HUDEP-2 (cell line): Measurements from ENCODE around the gene TTC23L.

ENCODE experiments used
- DNase-seq, 76 experiments: peaks; one replicate each; lab custom pipeline; 2025; ENCODE audit not compliant: unreplicated experiment in 76 of 76; lab: John Stamatoyannopoulos, UW

TTC23L gene

GRCh38 chr5:34867660-34868059 lies 28.7 kb downstream of the TTC23L start:
- DNase-seq, result no peak

GRCh38 chr5:34868791-34869190 lies 29.8 kb downstream of the TTC23L start:
- DNase-seq, result no peak

- DNase-seq, result no peak
Observed at GRCh38 chr5:34869256-34869655, 30.3 kb downstream of the TTC23L start.

DNA sequence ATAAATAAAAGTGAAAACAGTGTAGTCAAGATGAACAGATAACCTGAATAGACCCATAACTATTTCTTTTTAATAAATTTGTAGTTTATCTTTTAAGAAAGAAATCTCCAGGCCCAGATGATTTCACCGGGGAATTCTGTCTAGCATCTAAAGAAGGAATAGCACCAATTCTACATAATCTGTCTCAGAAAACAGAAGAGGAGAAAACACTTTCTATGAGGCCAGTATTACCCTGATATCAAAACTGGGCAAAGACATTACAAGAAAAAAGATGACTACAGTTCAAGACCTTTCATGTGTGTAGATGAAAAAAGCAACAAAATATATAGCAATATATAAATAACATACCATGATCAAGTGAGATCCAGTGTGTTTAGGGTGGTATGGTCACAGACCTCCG lies 31.4 kb downstream of the TTC23L start:
- DNase-seq, result no peak

GRCh38 chr5:34876275-34876674 lies 37.3 kb downstream of the TTC23L start:
- DNase-seq, result no peak

DNA sequence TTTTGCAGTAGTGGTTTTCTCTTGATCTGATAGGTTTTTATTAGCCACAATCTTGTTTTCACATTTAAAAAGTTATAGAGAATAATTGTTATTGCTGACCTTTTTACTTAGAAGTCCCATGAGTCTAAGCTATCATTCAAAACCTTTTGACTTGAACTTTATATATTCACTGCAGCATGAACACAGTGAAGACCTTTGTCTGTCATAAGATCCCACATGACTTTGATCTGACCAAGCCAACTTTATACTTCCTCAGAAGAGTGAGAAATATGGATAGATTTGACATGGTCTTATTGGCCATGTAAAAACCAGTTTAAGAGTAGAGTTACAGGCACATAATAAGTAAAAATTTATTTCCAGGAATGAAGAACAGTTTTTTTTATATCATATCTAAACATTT lies 42.3 kb downstream of the TTC23L start:
- no peak for DNase-seq

GRCh38 chr5:34886392-34887119 lies 47.6 kb downstream of the TTC23L start:
- no peak for DNase-seq

DNA sequence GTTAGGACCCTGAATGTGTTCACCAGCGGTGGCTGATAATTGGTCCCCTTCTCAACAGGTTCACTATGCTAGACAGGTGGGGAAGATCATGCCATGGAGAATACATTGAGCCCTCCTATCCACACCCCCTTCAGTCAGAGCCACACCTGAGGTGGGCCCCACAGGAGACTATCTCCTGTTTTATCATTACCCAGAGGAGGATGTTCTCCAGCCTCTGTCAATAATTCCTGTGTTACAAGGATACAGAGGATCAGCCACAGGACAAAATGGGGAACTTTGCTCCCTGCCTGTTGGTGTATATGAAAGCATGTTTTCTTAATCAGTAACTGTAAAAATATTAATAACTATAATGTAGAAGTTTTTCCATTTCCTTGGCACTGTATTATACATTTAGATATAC lies 50.4 kb downstream of the TTC23L start:
- no peak for DNase-seq

GRCh38 chr5:34891981-34892380 lies 53.0 kb downstream of the TTC23L start:
- no peak for DNase-seq

DNA sequence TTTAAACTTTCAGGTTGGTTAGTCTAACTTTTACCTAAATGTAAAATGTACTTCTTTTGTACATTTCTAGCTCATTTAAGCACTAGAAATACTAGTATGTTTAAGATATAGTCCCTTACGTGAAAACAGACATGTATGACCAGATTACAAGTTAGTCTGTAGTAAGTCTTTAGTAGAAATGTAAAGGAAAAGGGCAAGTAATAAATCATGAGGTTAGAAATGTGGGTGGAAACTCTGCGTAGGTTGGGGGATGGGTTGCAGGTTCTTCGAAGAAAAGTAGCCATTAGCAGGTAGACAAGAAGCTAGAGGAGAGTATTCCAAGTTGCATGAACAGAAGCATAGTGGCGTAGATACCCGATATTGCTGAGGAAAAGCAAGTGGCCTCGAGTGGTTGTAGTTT lies 53.5 kb downstream of the TTC23L start:
- DNase-seq, result no peak

GRCh38 chr5:34894716-34895115 lies 55.8 kb downstream of the TTC23L start:
- DNase-seq, result no peak

DNA sequence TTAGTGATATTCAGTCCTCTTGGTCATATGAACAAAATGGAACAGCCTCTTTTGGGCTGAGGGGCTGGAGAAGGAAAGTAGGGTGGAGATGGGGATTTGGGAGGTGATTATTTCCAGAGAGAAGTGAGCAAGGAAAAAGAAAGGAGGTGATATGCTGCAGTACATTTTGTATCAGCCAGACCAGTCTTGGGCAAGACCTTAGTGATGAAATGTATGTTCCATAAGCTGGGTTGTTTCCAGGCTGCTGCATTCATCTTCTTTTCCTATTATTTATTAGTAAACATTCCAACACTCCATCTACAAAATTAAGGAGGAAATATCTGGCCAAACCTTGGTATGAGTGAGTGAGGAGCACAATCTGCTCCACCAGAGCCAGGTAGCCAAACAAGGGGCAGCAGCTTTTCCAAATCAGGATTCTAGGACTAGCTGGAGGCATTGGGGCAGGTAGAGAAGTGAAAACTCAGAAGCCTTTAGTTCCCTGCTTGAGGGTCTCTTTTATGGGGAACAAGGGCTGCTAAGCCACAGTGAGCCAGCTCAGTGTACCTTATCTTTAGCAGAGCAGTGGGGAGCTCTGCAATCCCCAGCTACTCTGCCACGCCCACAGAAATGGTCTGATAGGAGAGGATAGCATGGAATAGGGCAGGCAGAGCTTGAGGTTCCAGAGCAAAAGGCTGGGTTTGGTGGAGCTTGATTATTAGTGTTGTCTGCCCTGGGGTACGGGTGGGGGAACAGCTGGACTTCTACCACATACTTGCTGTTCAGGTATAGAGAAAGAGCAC lies 56.9 kb downstream of the TTC23L start:
- peak in 45 of 76 experiments; percentile 1 to 47 (median 19) for DNase-seq

DNA sequence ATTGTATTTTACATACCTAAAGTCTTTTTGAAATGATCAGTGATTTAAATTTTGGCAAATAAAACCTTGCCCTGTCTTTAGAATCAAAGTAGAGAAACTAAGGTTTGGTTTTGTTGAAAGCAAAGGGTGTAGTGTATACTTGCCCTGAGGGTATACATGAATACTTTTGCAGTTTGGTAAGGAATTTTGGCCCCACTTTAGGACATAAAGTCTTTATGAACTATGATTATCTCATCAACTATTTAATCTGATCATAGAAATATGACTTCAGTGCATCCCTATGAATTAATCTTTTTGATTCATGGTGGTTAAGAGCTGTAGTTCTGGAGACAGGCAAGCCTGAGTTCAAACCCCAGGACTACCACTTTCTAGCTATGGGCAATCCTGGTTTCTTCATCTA lies 58.7 kb downstream of the TTC23L start:
- DNase-seq, result no peak

DNA sequence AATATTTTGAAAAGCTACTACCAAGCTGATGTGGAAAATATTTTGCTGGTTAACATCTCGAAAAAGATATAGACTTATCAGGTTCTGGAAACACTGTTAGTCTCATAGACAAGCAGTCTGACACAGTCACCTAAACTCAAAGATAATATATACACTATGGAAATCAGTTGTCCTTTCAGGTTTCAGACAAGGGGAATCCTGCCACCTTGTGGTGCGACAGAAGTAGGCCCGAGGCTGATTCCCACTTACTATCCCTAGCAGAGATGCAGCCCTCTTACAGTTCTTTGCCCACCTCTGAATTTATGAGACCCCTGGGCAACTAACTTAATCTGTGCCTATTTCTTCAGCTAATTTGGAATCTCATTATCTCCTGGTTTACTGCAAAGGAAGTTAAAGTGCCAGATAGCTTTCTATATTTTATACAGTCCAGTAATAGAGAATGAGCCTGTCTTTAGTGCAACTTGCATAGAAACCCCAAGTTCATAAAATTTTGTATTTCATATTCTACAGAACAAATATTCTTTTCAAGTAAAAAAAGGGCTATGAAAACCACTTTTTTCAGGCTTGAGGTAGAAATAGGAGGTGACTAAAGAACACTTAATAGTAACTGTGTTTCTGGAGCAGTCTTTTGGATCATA lies 59.4 kb downstream of the TTC23L start:
- DNase-seq, result peak in 53 of 76 experiments; percentile 0 to 61 (median 23)

- no peak for DNase-seq
Observed at GRCh38 chr5:34899066-34899465, 60.1 kb downstream of the TTC23L start.

GRCh38 chr5:34900652-34901051 lies 61.7 kb downstream of the TTC23L start:
- no peak for DNase-seq

GRCh38 chr5:34903260-34903659 lies 64.3 kb downstream of the TTC23L start:
- no peak for DNase-seq

- no peak for DNase-seq
Observed at GRCh38 chr5:34905564-34905963, 66.6 kb downstream of the TTC23L start.

- no peak for DNase-seq
Observed at GRCh38 chr5:34913072-34913471, 74.1 kb downstream of the TTC23L start.

DNA sequence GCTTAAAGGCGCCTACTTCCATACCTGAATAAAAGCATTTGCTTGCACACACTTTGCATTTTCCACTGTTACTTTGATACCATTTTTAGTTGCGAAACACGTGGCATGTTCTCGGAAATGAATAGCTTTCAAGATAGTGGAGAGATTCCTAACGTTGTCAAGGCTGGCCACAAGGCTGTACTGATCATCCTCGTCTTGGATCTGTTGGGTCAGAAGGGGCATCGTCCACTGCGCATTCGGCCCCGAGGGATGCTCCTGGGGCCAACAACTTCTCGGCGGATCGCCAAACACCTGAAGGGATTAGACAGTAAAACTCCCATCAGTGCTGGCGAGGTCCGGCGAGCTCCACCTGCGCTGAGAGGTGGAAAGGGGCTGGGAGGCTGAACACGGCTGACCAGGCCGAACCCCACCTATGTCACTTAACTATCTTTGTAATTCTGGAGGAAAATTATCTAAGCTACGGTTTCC lies 75.7 kb downstream of the TTC23L start:
- DNase-seq, result peak in 29 of 76 experiments; percentile 3 to 64 (median 39)

- DNase-seq, result peak; percentile 33 to 96 (median 90)
Observed at GRCh38 chr5:34915139-34915855, 76.3 kb downstream of the TTC23L start, which contains the start of the genes BRIX1 and RAD1. Gene BRIX1, plus strand, starts transcription at chr5:34915711. Its CDS starts 28 bp downstream, at chr5:34915739. Gene RAD1, minus strand, starts transcription at chr5:34915504. Its CDS starts 612 bp downstream, at chr5:34914892.
